Stomach (tissue), 4 donors: ENCODE results near the gene FLT1.

Source experiments
- CTCF ChIP-seq, 7 experiments: fragments of 450-650 bp in 4 of 7; fragments of 200-600 bp in 3 of 7; sonication (generic) in 3 of 7; IDR thresholded peaks; one replicate each; pipeline ENCODE4 v1.5.1; 2016 to 2019; ENCODE audit warnings: antibody characterized with exemption in 7 of 7, control low read depth in 2 of 7, mild to moderate bottlenecking in 1 of 7
- EP300 ChIP-seq: sonication (generic); formaldehyde crosslinking; IDR thresholded peaks from one replicate; pipeline ENCODE4 v1.6.1; 2017; ENCODE audit warnings: antibody characterized with exemption

GRCh38 chr13:28471421-28471820, 23.5 kb downstream of the FLT1 start:
- TF ChIP-seq CTCF (IDR thresholded peaks at IDR 0.05) (no peak), EP300 (no peak)
